GM10266 (cell line): ENCODE data around the gene NCF2.

ENCODE experiments used
- DNase-seq: peaks from one replicate; pipeline ENCODE4 v3.0.0; 2012; ENCODE audit errors: extremely low spot score
- TF ChIP-seq, protein P1 (sequence below): IDR thresholded peaks from 2 replicates; pipeline ENCODE4 v1.5.1; 2012; ENCODE audit warnings: mild to moderate bottlenecking, low read depth; ENCODE audit not compliant: control insufficient read depth, insufficient read depth; ENCODE audit errors: missing control alignments

Gene NCF2

GRCh38 chr1:183520379-183520778 lies 69.9 kb downstream of the NCF2 start:
- TF ChIP-seq, protein P1, sequence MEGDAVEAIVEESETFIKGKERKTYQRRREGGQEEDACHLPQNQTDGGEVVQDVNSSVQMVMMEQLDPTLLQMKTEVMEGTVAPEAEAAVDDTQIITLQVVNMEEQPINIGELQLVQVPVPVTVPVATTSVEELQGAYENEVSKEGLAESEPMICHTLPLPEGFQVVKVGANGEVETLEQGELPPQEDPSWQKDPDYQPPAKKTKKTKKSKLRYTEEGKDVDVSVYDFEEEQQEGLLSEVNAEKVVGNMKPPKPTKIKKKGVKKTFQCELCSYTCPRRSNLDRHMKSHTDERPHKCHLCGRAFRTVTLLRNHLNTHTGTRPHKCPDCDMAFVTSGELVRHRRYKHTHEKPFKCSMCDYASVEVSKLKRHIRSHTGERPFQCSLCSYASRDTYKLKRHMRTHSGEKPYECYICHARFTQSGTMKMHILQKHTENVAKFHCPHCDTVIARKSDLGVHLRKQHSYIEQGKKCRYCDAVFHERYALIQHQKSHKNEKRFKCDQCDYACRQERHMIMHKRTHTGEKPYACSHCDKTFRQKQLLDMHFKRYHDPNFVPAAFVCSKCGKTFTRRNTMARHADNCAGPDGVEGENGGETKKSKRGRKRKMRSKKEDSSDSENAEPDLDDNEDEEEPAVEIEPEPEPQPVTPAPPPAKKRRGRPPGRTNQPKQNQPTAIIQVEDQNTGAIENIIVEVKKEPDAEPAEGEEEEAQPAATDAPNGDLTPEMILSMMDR, result no peak
- no peak for DNase-seq

DNA sequence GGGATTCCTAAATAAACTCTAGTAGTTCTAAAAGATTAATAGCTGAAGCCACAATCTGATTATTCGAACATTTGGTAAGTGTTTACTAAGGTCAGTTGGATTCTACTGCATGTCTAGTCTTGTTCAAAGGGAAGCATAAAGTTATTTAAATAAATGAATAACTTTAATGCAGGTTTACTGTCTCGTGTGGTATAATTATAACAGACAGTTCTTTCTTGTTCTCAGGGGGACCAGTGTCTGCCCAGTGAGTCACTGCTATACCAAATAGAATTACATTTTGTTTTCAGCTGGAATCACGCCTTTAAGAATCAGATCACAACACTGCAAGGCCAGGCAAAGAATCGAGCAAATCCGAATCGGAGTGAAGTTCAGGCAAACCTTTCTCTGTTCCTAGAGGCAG lies 72.9 kb downstream of the NCF2 start:
- TF ChIP-seq, protein P1, result no peak
- DNase-seq, result no peak

GRCh38 chr1:183516725-183517124 lies 73.5 kb downstream of the NCF2 start:
- no peak for DNase-seq
- TF ChIP-seq, protein P1, result no peak

DNA sequence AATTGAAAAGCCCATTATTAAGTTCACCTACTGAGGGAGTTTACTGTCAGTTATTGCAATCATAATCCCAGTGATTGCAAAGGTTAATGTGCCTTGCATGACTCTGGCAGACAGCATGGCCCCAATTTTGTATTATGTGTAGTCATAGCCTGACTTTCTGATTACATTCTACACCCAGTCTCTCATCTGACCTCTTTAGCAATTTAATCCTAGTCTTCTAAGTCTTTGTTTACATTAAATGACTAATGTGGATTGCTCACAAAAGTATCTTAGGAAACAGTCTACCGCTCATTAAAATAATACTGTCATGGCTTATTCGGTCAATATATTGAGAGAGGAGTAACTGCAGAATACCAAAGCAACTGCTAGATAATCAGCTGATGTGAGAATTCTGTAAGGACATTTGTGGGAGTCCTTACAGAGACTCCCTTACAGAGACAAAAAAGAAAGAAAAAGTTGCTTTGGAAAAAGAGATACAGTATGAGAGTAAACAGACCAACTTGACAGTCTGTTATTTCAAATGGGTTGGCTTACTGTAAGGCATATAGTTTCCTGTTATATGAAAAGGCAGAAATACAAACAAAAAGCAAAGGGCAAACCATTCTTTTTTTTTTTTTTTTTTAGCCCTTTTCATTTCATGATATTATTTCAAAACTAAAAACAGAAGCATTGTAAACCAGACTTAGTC lies 75.1 kb downstream of the NCF2 start:
- DNase-seq, result no peak
- TF ChIP-seq, protein P1, result no peak

- TF ChIP-seq, protein P1, result no peak
- DNase-seq, result no peak
Observed at GRCh38 chr1:183514235-183514634, 76.0 kb downstream of the NCF2 start.

- TF ChIP-seq, protein P1, result no peak
- DNase-seq, result no peak
Observed at GRCh38 chr1:183512450-183512849, 77.8 kb downstream of the NCF2 start.

GRCh38 chr1:183508694-183509093 lies 81.6 kb downstream of the NCF2 start:
- no peak for DNase-seq
- TF ChIP-seq, protein P1, result no peak
